GM18502 (cell line): ENCODE results near the gene SPIRE2.
"Not testable (repeated sequence)": the region's sequence is repeated elsewhere in the genome, so short reads cannot be mapped to it uniquely, and the experiment has no call there.

Experiments used
- ATAC-seq: cut with Tn5 transposase; IDR thresholded peaks from one replicate; pipeline ENCODE4 v1.9.1; 2021; ENCODE audit warnings: mild to moderate bottlenecking; ENCODE audit not compliant: unreplicated experiment, poor library complexity

SPIRE2 gene

GRCh38 chr16:89828199-89828869, at the start of gene SPIRE2:
Gene SPIRE2 (plus strand): TSS chr16:89828475. CDS start chr16:89828551, 76 bp downstream.
- ATAC-seq = no peak

GRCh38 chr16:89779231-89779908, 48.9 kb upstream of the SPIRE2 start:
- ATAC-seq = no peak

GRCh38 chr16:89779909-89780305, 48.4 kb upstream of the SPIRE2 start:
- ATAC-seq = no peak

GRCh38 chr16:89782489-89782888, 45.8 kb upstream of the SPIRE2 start:
- no peak for ATAC-seq

- not testable (repeated sequence) for ATAC-seq
These were observed 44.3 kb upstream of the SPIRE2 start for GRCh38 chr16:89783952-89784351.

GRCh38 chr16:89784406-89784805, 43.9 kb upstream of the SPIRE2 start:
- no peak for ATAC-seq

GRCh38 chr16:89785523-89786155, 42.6 kb upstream of the SPIRE2 start:
- no peak for ATAC-seq

- no peak for ATAC-seq
These were observed 41.6 kb upstream of the SPIRE2 start for GRCh38 chr16:89786474-89787364.

- ATAC-seq = no peak
These were observed 40.9 kb upstream of the SPIRE2 start for GRCh38 chr16:89787365-89787805.

- no peak for ATAC-seq
These were observed 36.8 kb upstream of the SPIRE2 start for GRCh38 chr16:89791278-89791995.

GRCh38 chr16:89793092-89793491, 35.2 kb upstream of the SPIRE2 start:
- not testable (repeated sequence) for ATAC-seq

GRCh38 chr16:89793955-89794354, 34.3 kb upstream of the SPIRE2 start:
- no peak for ATAC-seq

- no peak for ATAC-seq
These were observed 32.6 kb upstream of the SPIRE2 start for GRCh38 chr16:89795676-89796075.

- no peak for ATAC-seq
These were observed 32.2 kb upstream of the SPIRE2 start for GRCh38 chr16:89796104-89796503.

- ATAC-seq = no peak
These were observed 30.1 kb upstream of the SPIRE2 start for GRCh38 chr16:89798126-89798525.

GRCh38 chr16:89798832-89799370, 29.4 kb upstream of the SPIRE2 start:
- no peak for ATAC-seq

GRCh38 chr16:89801800-89802199, 26.5 kb upstream of the SPIRE2 start:
- ATAC-seq = no peak

- ATAC-seq = no peak
These were observed 23.0 kb upstream of the SPIRE2 start for GRCh38 chr16:89805136-89805905.
